Endothelial cell (in vitro differentiated cells): ENCODE results near the gene SMIM28. TPM values are rescaled to one million over a fixed set of nuclear protein-coding genes. Genes with fewer than 3 reads are reported as not detected.
"Not testable (repeated sequence)": the region's sequence is repeated elsewhere in the genome, so short reads cannot be mapped to it uniquely, and the experiment has no call there.

ENCODE experiments used
- DNase-seq: peaks from one replicate; pipeline ENCODE4 v3.0.0; 2021; ENCODE audit warnings: low spot score
- H3K27ac Mint-ChIP-seq: one replicate; pipeline ENCODE4 v1.8.0; 2021; ENCODE audit warnings: mixed read lengths, inconsistent platforms; ENCODE audit not compliant: unreplicated experiment
- H3K27me3 Mint-ChIP-seq: one replicate; pipeline ENCODE4 v1.8.0; 2021; ENCODE audit warnings: mild to moderate bottlenecking, moderate library complexity, mixed read lengths, inconsistent platforms; ENCODE audit not compliant: unreplicated experiment
- H3K36me3 Mint-ChIP-seq: one replicate; pipeline ENCODE4 v1.8.0; 2021; ENCODE audit warnings: mild to moderate bottlenecking, low read depth, mixed read lengths, inconsistent platforms; ENCODE audit not compliant: unreplicated experiment
- H3K4me1 Mint-ChIP-seq: one replicate; pipeline ENCODE4 v1.8.0; 2021; ENCODE audit warnings: mild to moderate bottlenecking, mixed read lengths, inconsistent platforms; ENCODE audit not compliant: unreplicated experiment
- H3K4me3 Mint-ChIP-seq: one replicate; pipeline ENCODE4 v1.8.0; 2021; ENCODE audit warnings: mild to moderate bottlenecking, mixed read lengths, inconsistent platforms; ENCODE audit not compliant: unreplicated experiment
- H3K9me3 Mint-ChIP-seq: one replicate; pipeline ENCODE4 v1.8.0; 2021; ENCODE audit warnings: mixed read lengths, inconsistent platforms; ENCODE audit not compliant: unreplicated experiment
- CTCF ChIP-seq: fragments of 200-600 bp; sonication (generic); IDR thresholded peaks from one replicate; pipeline ENCODE4 v1.5.0; 2021; ENCODE audit warnings: antibody characterized with exemption; ENCODE audit not compliant: unreplicated experiment
- total RNA-seq: library from RNA; stranded (reverse); fragmentation: NEBNext Ultra II Directional; extraction: Animal tissue kit (Norgen Biotek cat#: 25700); gene quantifications from one replicate; pipeline ENCODE4 v1.2.1, GENCODE V29; 2021; ENCODE audit not compliant: unreplicated experiment

The SMIM28 gene
- total RNA-seq, 1 donor from 2014 or later = not detected

GRCh38 chr6:138421608-138422007 lies 43.9 kb downstream of the SMIM28 start:
- Mint-ChIP-seq H3K27ac (no peak overlapping the region), H3K36me3 (peaks cover 28% of the 10 kb centered on the region), H3K9me3 (no peaks in the 10 kb centered on the region), H3K4me1 (peaks cover 6% of the 10 kb centered on the region), H3K4me3 (no peak overlapping the region), H3K27me3 (peaks cover 11% of the 10 kb centered on the region)
- DNase-seq = no peak
- no peak for TF ChIP-seq CTCF

- TF ChIP-seq CTCF = no peak
- no peak for DNase-seq
- Mint-ChIP-seq H3K27ac (no peak overlapping the region), H3K9me3 (no peaks in the 10 kb centered on the region), H3K4me1 (peaks cover 6% of the 10 kb centered on the region), H3K36me3 (peaks cover 28% of the 10 kb centered on the region), H3K4me3 (no peak overlapping the region), H3K27me3 (peaks cover 8% of the 10 kb centered on the region)
Observed at GRCh38 chr6:138422861-138423260, 45.2 kb downstream of the SMIM28 start.

GRCh38 chr6:138424004-138424904 lies 46.5 kb downstream of the SMIM28 start:
- no peak for TF ChIP-seq CTCF
- Mint-ChIP-seq H3K4me3 (no peak overlapping the region), H3K9me3 (no peaks in the 10 kb centered on the region), H3K27ac (no peak overlapping the region), H3K4me1 (peaks cover 9% of the 10 kb centered on the region), H3K36me3 (peaks cover 26% of the 10 kb centered on the region), H3K27me3 (peaks cover 7% of the 10 kb centered on the region)
- DNase-seq = no peak

GRCh38 chr6:138425256-138425655 lies 47.6 kb downstream of the SMIM28 start:
- H3K27me3 Mint-ChIP-seq, H3K9me3 Mint-ChIP-seq, H3K4me3 Mint-ChIP-seq, DNase-seq: not testable (repeated sequence)
- Mint-ChIP-seq H3K4me1 (peaks cover 19% of the 10 kb centered on the region), H3K27ac (peak overlapping the region; percentile 44), H3K36me3 (peaks cover 28% of the 10 kb centered on the region)

DNA sequence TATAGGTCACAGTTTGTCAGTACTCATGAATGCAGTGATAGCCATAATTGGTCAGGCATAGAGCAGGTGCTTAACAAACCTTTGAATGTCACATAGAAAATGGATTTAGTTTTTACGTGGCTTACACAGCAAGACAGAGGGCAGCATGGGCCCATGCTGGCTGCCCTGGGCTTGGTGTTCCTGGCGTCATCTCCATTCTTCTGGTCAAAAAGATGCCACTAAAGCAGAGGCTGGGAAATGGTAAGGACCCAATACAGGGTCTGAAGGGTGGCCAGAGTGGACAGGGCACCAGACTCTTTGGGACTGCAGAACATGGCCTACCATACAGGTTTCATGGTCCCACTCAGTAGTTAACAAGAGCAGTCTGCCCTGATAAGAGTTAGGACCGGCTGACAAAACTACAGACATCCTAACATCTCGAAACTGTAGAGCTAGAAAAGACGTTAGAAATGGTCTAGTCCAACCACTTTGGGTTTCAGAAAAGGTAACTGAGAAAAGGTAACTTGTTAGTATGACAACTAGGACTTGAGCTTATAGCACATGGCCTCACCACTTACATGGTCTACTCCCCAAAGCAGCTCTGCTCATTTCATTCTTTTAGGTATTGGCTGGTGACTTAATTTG lies 48.9 kb downstream of the SMIM28 start:
- Mint-ChIP-seq H3K9me3 (no peaks in the 10 kb centered on the region), H3K4me1 (peaks cover 32% of the 10 kb centered on the region), H3K27me3 (peaks cover 4% of the 10 kb centered on the region), H3K36me3 (peaks cover 32% of the 10 kb centered on the region), H3K4me3 (no peak overlapping the region), H3K27ac (no peak overlapping the region)
- DNase-seq = no peak
- no peak for TF ChIP-seq CTCF
